Measurements from ENCODE around the gene SLC38A1. TPM values are rescaled to one million over a fixed set of nuclear protein-coding genes. Genes with fewer than 3 reads are reported as not detected.

Gene SLC38A1
- total and polyA plus RNA-seq, 2 experiments from 2014 or later: 114 to 234 TPM

DNA sequence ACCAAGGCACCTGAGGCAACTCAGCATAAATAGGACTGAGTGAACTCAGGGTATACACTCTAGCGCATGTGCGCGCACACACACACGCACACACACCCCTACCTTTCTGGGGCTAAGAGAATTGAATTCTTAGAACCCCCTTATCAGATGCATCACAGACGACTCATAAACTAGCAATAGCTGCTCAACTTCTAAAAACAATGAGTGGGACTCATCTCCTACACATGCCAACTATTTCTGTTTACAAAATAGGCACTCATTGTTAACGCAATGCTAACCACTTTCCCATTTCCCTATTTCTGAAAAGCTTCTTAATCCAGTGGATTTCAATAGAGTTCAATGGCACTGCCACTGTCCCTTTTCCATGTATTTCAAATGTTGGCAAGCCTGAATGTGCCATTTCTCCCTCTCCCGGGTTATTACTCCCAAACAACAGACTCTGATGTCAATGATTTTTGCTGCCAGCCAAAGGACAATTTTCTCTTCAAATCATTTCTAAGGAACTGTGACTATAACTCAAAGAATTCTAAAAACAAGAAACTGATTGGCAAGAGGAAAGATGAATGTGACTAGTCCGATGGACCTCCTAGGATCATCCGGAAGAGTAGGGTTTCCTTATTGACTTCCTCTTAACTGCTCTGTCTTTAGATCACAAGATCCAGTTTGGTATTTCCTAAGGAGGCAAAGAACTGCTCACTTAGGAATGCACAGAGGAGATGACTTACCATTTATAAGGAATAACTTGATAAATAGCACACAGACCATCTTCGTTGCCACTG lies 48.8 kb downstream of the SLC38A1 start:
- peak overlapping the region; percentile 19; the same call in 1 of the 2 replicates for H3K27ac Mint-ChIP-seq
- H3K4me3 Mint-ChIP-seq: no peak overlapping the region
- Histone ChIP-seq H3K4me3 (no peak overlapping the region), H3K27ac (ENCODE audit: low read depth) (peak overlapping the region; percentile 66), H3K79me2 (replicated peaks; ENCODE audit: insufficient read depth) (peaks cover 100% of the 10 kb centered on the region), H3K36me3 (ENCODE audit: insufficient read depth) (peaks cover 37% of the 10 kb centered on the region), H3K4me1 (ENCODE audit: insufficient read depth) (peaks cover 33% of the 10 kb centered on the region), H3K9me2 (ENCODE audit: insufficient read depth) (no peaks in the 10 kb centered on the region), H2AFZ (no peak overlapping the region), H4K20me1 (replicated peaks; ENCODE audit: insufficient read depth) (peaks cover 42% of the 10 kb centered on the region; the same call in 1 of the 2 replicates), H3F3A (replicated peaks; ENCODE audit: low read depth) (no peaks in the 10 kb centered on the region), H3K4me2 (no peak overlapping the region), H3K27me3 (ENCODE audit: insufficient read depth) (no peaks in the 10 kb centered on the region)
- peaks cover 72% of the 10 kb centered on the region for H3K4me1 Mint-ChIP-seq
- peaks cover 7% of the 10 kb centered on the region for H3K27me3 Mint-ChIP-seq (ENCODE audit: insufficient read depth, low read depth, poor library complexity)
- H3K36me3 Mint-ChIP-seq (ENCODE audit: low read depth): peaks cover 90% of the 10 kb centered on the region
- ATAC-seq (no peak), DNase-seq (ENCODE audit: low spot score) (no peak)
- no peak for TF ChIP-seq NANOG (IDR thresholded peaks at IDR 0.05; ENCODE audit: borderline replicate concordance)
- H3K9me3 Mint-ChIP-seq: no peaks in the 10 kb centered on the region

- no peaks in the 10 kb centered on the region for H3K9me2 ChIP-seq (ENCODE audit: insufficient read depth)
- H3K4me1 ChIP-seq (ENCODE audit: insufficient read depth): peaks cover 33% of the 10 kb centered on the region
- H3K36me3 ChIP-seq (ENCODE audit: insufficient read depth): peaks cover 34% of the 10 kb centered on the region
- Mint-ChIP-seq H3K4me1 (peaks cover 68% of the 10 kb centered on the region), H3K27ac (peak overlapping the region; percentile 38; the same call in 1 of the 2 replicates), H3K36me3 (ENCODE audit: low read depth) (peaks cover 84% of the 10 kb centered on the region), H3K27me3 (ENCODE audit: insufficient read depth, low read depth, poor library complexity) (peaks cover 7% of the 10 kb centered on the region), H3K4me3 (no peak overlapping the region), H3K9me3 (no peaks in the 10 kb centered on the region)
- H3K27me3 ChIP-seq (ENCODE audit: insufficient read depth): no peaks in the 10 kb centered on the region
- no peak overlapping the region for H3K4me2 ChIP-seq
- H4K20me1 ChIP-seq (replicated peaks; ENCODE audit: insufficient read depth): peaks cover 40% of the 10 kb centered on the region; the same call in 1 of the 2 replicates
- ATAC-seq (no peak), DNase-seq (ENCODE audit: low spot score) (no peak)
- H3K4me3 ChIP-seq: no peak overlapping the region
- H3K79me2 ChIP-seq (replicated peaks; ENCODE audit: insufficient read depth): peaks cover 100% of the 10 kb centered on the region
- H2AFZ ChIP-seq: no peak overlapping the region
- H3K27ac ChIP-seq (ENCODE audit: low read depth): peak overlapping the region; percentile 66
- H3F3A ChIP-seq (replicated peaks; ENCODE audit: low read depth): no peaks in the 10 kb centered on the region
- TF ChIP-seq ZNF114 (CRISPR knock-in tag; IDR thresholded peaks at IDR 0.05): no peak
- TF ChIP-seq, protein P1, sequence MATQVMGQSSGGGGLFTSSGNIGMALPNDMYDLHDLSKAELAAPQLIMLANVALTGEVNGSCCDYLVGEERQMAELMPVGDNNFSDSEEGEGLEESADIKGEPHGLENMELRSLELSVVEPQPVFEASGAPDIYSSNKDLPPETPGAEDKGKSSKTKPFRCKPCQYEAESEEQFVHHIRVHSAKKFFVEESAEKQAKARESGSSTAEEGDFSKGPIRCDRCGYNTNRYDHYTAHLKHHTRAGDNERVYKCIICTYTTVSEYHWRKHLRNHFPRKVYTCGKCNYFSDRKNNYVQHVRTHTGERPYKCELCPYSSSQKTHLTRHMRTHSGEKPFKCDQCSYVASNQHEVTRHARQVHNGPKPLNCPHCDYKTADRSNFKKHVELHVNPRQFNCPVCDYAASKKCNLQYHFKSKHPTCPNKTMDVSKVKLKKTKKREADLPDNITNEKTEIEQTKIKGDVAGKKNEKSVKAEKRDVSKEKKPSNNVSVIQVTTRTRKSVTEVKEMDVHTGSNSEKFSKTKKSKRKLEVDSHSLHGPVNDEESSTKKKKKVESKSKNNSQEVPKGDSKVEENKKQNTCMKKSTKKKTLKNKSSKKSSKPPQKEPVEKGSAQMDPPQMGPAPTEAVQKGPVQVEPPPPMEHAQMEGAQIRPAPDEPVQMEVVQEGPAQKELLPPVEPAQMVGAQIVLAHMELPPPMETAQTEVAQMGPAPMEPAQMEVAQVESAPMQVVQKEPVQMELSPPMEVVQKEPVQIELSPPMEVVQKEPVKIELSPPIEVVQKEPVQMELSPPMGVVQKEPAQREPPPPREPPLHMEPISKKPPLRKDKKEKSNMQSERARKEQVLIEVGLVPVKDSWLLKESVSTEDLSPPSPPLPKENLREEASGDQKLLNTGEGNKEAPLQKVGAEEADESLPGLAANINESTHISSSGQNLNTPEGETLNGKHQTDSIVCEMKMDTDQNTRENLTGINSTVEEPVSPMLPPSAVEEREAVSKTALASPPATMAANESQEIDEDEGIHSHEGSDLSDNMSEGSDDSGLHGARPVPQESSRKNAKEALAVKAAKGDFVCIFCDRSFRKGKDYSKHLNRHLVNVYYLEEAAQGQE (IDR thresholded peaks at IDR 0.05; ENCODE audit: unreplicated experiment): no peak
- no peak for TF ChIP-seq CREB1 (CRISPR knock-in tag; IDR thresholded peaks at IDR 0.05; ENCODE audit: low read depth)
- TF ChIP-seq EZH2 (IDR thresholded peaks at IDR 0.05; ENCODE audit: low read depth, unreplicated experiment): no peak
- no peak for TF ChIP-seq EZH2phosphoT487 (IDR thresholded peaks at IDR 0.05; ENCODE audit: unreplicated experiment)
- no peak for TF ChIP-seq JUNB (IDR thresholded peaks at IDR 0.05; ENCODE audit: unreplicated experiment)
- no peak for TF ChIP-seq ZNF331 (CRISPR knock-in tag; IDR thresholded peaks at IDR 0.05; ENCODE audit: low read depth)
- TF ChIP-seq STAT1 (IDR thresholded peaks at IDR 0.05; ENCODE audit: unreplicated experiment): no peak
- TF ChIP-seq, protein P2, sequence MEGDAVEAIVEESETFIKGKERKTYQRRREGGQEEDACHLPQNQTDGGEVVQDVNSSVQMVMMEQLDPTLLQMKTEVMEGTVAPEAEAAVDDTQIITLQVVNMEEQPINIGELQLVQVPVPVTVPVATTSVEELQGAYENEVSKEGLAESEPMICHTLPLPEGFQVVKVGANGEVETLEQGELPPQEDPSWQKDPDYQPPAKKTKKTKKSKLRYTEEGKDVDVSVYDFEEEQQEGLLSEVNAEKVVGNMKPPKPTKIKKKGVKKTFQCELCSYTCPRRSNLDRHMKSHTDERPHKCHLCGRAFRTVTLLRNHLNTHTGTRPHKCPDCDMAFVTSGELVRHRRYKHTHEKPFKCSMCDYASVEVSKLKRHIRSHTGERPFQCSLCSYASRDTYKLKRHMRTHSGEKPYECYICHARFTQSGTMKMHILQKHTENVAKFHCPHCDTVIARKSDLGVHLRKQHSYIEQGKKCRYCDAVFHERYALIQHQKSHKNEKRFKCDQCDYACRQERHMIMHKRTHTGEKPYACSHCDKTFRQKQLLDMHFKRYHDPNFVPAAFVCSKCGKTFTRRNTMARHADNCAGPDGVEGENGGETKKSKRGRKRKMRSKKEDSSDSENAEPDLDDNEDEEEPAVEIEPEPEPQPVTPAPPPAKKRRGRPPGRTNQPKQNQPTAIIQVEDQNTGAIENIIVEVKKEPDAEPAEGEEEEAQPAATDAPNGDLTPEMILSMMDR (conservative IDR thresholded peaks at IDR 0.05; ENCODE audit: low read depth in 2 of 2): no peak
Observed at GRCh38 chr12:46219132-46219876, 49.5 kb downstream of the SLC38A1 start.

All from GM23338 (cell line).